Activated CD4-positive, alpha-beta T cell treated with anti-CD3 and anti-CD28 coated beads for 1 hour (primary cell): ENCODE results near the gene TWIST2.

Experiments
- DNase-seq: peaks from one replicate; pipeline ENCODE4 v3.0.0-alpha.2; 2020

TWIST2 gene

GRCh38 chr2:238922435-238922834 lies 74.5 kb downstream of the TWIST2 start:
- DNase-seq = no peak

GRCh38 chr2:238924032-238924431 lies 76.1 kb downstream of the TWIST2 start:
- DNase-seq = no peak

DNA sequence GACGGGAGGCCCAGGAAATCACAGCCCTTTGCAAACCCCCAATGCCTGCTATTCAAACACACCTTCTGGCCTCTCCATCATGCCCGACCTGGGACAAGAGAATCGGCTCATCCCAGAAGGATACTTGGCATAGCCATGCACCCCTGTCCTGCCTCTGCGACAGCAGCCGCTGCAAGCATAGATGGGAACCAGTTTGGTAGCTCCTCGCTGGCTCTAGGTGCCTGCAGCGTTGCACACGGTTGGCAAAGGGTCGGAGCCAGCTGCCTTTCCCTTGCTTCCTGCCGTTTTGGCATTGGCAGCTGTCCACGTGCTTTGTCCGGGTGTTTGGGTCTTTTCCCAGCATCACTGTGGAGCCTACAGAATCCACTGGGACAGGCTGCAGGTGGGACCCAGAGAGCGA lies 76.9 kb downstream of the TWIST2 start:
- no peak for DNase-seq

DNA sequence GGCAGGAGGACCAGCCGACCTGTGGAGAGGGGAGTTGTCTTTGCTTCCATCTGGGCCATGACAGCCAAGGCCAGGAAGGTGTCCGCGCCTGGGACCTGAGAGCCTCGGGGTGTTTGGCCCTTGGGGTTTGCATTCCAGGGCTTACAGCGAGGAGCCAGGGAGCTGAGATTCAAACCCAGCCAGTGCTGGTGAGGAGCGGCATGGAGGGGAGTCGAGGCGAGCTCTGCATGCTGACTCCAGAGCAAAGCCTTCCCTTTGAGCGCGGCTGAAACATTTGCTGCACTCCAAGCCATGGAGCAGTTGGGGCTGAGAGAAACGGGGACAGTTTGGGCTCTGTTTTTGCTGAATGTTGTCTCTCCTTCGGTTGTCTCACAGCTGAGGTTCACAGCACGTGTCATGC lies 77.4 kb downstream of the TWIST2 start:
- no peak for DNase-seq

DNA sequence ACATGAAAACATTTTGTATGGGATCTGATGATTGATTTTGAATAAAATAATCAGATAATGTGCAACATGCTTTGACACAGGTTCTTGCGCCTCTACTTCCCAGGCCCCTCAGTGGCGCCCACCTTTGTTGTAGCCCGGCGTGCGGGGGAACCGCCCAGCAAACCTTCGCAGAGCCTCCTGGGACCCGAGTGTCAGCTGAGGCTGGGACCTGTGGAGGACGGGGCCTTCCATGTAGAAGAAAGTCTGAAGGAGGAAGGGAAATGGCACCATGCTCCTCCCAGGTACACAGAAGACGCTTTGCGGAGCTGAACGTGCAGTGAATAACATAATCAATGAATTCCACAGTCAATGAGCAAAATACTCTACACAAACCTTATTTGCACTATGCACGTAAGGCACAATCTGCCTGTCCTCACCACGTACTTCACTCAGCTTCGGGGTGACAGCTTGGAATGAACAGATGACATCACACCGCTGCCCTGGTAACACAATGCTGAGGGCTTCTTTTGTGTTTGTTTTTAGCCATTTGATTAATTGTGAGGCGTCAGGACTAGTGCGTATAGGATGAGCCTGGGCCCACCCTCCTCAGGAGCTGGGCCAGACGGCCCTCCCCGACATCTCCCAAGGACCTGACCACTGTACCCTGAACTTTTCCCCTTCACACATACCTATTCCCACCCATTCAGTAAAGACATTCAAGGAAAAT lies 78.1 kb downstream of the TWIST2 start:
- DNase-seq = no peak

GRCh38 chr2:238926761-238927611 lies 79.1 kb downstream of the TWIST2 start:
- DNase-seq = no peak

DNA sequence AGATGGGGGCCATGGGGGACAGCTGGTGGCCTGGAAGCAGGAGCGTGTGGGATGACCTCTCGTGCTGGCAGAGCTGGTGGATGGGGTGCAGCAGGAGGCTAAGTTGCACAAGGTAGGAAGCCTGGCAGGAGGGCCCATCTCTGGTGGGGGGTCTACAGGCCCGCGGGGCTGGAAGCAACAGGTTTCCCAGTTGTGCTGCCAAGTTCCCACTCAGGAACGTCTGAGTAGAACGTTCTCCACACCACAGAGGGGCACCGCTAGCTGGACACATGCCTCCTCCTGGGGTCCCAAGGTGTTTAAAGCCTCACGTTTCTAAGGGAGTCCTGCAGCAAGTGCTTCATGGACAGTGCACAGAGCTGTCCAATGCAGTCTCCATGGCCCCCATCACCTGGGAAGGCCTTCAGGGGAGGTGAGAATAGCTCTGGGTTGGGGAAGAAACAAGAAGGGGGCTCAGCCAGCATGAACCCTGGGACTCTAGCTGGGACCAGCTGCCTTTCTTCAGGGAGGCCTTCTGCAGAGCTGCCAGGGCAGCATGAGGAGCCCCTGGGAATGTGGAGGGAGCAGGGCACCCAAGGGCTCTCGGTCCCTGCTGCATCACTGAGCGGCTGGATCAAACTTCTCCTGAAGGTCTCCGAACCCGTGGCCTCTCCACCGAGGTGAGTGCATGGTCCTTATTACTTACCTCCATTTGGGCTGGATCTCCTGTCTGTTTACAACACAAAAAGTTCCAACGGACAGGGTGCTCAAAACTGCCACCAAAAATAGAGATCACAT lies 80.0 kb downstream of the TWIST2 start:
- no peak for DNase-seq

DNA sequence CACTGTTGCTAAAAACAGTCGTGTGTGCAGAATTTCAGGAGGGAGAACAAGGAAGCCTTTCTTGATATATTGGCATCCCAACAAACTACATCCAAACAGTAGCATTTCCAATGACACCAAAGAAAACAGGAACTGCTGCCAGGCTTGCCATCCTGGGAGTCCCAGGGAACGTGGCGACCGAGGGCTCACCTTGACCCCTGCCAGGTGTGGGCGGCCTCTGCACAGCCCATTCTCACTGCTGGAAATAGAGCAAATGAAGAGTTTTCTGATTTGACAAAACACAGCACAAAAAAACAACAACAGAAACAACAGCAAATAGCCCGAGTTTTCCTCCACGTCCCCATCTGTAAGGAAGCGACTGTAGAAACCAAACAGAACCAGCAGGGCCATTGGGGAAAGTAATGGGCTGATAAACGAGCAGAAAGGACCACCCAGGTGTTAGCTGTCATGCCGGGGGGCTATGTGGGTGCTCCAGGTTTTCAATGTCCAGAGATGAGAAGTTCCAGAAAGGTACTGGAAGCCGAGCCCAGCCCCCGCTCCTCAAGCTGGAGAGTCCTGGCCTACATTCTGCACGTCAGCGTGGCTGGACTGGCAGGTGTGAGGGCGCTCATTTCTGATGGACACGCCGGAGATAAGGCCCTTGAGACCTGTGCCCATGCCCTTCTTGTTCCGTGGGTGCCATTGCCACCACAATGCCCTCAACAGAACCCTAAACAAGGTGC lies 80.8 kb downstream of the TWIST2 start:
- DNase-seq = no peak

DNA sequence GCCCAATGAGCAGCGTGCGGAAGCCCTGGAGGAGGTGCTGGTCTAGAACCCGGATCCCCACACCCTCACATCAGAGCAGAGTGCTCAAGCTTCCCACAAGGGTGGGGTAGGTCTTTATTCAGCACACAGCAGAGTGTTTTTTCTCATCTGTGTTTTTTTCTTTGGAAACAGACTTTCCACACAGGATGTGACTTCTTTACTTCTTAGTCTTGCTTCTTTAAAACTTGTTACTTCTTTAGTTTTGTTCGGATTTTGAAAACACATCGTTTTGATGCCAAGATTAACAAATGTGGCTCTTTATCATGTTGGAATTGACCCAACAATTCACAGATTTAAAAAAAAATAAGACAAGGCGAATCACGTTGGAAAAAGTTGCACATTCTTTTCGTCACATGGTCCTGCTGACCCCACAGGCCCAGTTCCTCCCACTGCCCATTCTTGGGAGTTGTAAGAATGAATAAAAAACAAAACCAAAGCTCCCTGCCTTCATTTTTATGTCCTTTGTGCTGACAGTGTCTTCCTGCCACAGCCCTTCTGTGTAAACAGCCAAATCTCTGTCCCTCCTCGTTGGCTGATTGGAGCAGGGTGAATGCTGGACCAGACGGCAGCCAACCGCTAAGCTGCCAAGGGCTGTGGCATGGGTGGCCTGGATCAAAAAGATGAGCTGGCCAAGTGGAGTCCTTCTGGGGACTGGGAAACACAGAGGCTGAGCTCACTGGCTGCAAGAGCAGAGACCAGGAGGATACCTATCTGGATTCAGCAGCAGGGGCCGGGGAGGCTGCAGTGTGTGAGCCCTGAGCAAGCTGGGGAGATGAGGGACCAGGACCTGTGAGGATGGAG lies 81.6 kb downstream of the TWIST2 start:
- no peak for DNase-seq

DNA sequence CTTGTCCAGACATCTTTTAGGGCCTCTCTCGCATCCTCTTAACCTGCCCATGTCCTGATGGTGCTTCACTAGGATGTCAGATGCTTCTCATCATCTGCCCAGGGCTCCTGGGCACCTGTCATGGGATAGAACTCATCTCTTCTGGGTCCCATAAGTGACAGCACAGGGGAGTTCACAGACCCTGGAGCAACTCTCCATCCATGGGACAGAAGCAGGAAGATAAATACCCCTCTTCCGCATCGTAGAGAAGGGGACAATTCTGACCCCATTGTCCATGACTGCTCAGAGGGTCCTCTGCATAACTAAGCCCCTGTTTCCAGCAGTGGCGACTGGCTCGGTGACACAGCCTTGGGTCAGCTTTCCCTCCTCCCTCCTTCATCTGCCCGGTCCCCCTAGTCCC lies 82.3 kb downstream of the TWIST2 start:
- no peak for DNase-seq

- no peak for DNase-seq
These were observed 88.5 kb downstream of the TWIST2 start for GRCh38 chr2:238936162-238937052.

DNA sequence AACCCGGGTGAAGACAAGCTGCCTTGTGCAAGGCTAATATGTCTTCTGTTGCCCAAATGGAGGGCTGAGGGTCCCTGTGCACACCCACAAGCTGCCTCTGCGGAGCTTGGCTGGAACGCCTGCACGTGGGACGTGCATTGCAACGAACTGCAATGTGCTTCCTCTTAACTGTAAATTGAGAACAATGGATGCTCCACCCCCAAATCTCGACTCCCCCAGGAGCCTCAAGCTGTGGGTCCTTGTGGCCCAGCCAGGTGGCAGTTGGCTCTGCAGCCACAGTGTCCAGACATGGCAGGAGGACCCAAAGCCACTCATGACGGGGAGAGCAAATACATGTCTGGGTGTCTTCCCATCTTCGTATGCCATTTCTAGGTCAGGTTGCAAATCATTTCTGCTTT lies 90.1 kb downstream of the TWIST2 start:
- no peak for DNase-seq

DNA sequence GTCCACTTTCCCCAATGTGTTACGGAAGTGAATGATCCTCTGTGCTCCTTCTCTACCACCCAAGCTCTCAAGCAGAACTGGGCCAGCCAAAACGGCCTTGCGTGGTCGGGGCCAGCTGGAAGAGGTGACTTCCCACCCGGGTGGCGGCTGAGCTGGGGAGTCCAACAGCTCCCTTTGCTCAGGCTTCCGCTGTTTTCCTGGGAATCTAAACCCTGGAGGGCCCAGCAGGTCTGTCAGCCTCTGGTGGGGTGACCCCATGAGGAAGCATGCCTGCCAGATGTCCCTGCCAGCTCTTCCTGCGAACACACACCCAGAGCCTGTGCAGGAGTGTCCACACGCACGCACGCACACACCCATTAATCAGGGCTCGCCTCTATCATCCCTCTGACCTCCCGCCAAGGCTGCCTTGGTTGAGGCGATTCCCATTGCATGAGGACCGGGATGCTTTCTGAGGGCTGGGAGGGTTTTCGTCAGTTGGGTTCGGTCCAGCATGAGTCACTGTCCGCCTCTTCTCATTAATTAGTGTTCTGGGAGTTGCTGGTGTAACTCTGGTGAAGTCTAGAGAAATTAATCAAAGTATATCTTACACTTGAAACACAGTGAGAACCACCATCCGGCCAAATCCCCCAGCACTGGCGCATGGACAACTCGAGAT lies 90.6 kb downstream of the TWIST2 start:
- no peak for DNase-seq

DNA sequence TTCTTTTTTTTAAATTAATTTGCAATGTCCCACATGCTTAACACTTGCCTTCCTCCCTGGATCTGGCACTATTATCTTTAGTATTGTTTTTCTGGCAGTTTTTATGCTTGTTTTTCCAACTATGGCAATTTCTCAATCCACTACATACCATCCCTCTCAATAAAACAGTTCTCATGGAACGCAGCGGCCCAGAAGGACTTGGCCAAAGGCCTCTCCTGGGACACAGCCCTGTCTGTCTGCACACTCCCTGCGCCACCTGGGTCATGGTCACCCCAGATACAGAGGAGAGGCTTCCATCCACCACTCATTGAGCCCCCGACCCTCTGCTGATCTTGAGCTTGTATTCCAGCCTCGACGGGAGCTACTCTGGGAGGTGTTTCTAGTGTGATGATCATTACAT lies 91.2 kb downstream of the TWIST2 start:
- DNase-seq = no peak

GRCh38 chr2:238939521-238940403 lies 91.9 kb downstream of the TWIST2 start:
- DNase-seq = no peak

DNA sequence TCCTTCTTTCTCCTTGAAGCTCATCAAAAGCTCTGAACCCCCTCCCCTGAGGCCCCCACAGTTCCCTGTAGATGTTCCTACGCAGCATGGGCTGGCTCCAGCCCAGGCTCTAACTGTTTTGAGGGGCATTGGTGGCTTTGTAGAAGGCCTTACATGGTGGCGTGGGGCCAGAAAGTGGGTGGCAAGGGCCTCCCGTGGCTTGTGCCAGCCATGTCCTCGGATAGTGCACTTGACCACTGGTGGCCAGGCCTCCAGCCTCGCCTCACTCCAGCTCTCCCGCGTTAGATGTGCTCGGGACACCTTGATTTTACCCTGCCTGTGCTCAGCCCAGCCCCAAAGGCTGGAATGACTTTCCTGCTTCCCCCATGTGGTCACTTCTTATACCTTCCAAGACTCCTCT lies 92.9 kb downstream of the TWIST2 start:
- no peak for DNase-seq

- DNase-seq = no peak
These were observed 93.4 kb downstream of the TWIST2 start for GRCh38 chr2:238941262-238941792.

GRCh38 chr2:238942080-238942725 lies 94.3 kb downstream of the TWIST2 start:
- DNase-seq = no peak
